NCI-H446 (cell line): ENCODE data around the gene ZNF615.
"Not testable (repeated sequence)": the region's sequence is repeated elsewhere in the genome, so short reads cannot be mapped to it uniquely, and the experiment has no call there.

Source experiments
- DNase-seq, 2 experiments: peaks; one replicate each; lab custom pipeline; 2025; lab: John Stamatoyannopoulos, UW

The ZNF615 gene

GRCh38 chr19:51980116-51980736 is 27.8 kb downstream of the ZNF615 start:
- no peak for DNase-seq

GRCh38 chr19:51978882-51979281 is 29.1 kb downstream of the ZNF615 start:
- DNase-seq, result no peak

GRCh38 chr19:51977346-51977745 is 30.7 kb downstream of the ZNF615 start:
- no peak for DNase-seq

GRCh38 chr19:51976852-51977251 is 31.2 kb downstream of the ZNF615 start:
- DNase-seq, result no peak

GRCh38 chr19:51975787-51976186 is 32.2 kb downstream of the ZNF615 start:
- not testable (repeated sequence) for DNase-seq

GRCh38 chr19:51971624-51972023 is 36.4 kb downstream of the ZNF615 start:
- DNase-seq, result no peak

- no peak for DNase-seq
These were observed 37.3 kb downstream of the ZNF615 start for GRCh38 chr19:51970718-51971117.

GRCh38 chr19:51965583-51965982 is 42.4 kb downstream of the ZNF615 start:
- DNase-seq, result no peak

GRCh38 chr19:51960621-51961233 is 47.3 kb downstream of the ZNF615 start:
- not testable (repeated sequence) for DNase-seq

- no peak for DNase-seq
These were observed 48.2 kb downstream of the ZNF615 start for GRCh38 chr19:51959791-51960190.

GRCh38 chr19:51957846-51958245 is 50.2 kb downstream of the ZNF615 start:
- DNase-seq, result not testable (repeated sequence)

- no peak for DNase-seq
These were observed 59.0 kb downstream of the ZNF615 start for GRCh38 chr19:51948975-51949374.

GRCh38 chr19:51946602-51947001 is 61.4 kb downstream of the ZNF615 start:
- no peak for DNase-seq

- DNase-seq, result no peak
These were observed 63.0 kb downstream of the ZNF615 start for GRCh38 chr19:51944798-51945552.
